ENCODE data around the gene ARL4D. TPM values are rescaled to one million over a fixed set of nuclear protein-coding genes. Genes with fewer than 3 reads are reported as not detected.

ARL4D gene
- total and polyA plus RNA-seq, 9 donors: 10.4 to 16.1 (median 14.3) TPM

Other genes with a start within 250 kb of the ARL4D start
- 46.8 TPM for gene NBR1, start 227.8 kb upstream of the ARL4D start, total RNA-seq
- gene NBR1, start 227.8 kb upstream of the ARL4D start, polyA plus RNA-seq (ENCODE audit: insufficient read depth in 1 of 8, insufficient read length in 8 of 8, low replicate concordance in 1 of 8): 10 to 100 TPM; 47.0 to 64.5 (median 54.1) TPM
- gene TMEM106A, start 187.1 kb upstream of the ARL4D start, total RNA-seq: 7.8 TPM
- gene TMEM106A, start 187.1 kb upstream of the ARL4D start, polyA plus RNA-seq (ENCODE audit: insufficient read depth in 1 of 8, insufficient read length in 8 of 8, low replicate concordance in 1 of 8): 10 to 100 TPM in 1 of 8 donors, 1 to 10 TPM in 7; 5.9 to 10.4 (median 7.8) TPM
- not detected for gene CCDC200, start 170.4 kb upstream of the ARL4D start, total RNA-seq
- 10 to 100 TPM in 2 of 8 donors, 1 to 10 TPM in 6; 3.2 to 13.1 (median 7.3) TPM for gene CCDC200, start 170.4 kb upstream of the ARL4D start, polyA plus RNA-seq (ENCODE audit: insufficient read depth in 1 of 8, insufficient read length in 8 of 8, low replicate concordance in 1 of 8)
- gene RNU2-1, start 165.0 kb upstream of the ARL4D start, total RNA-seq: not detected
- gene RNU2-1, start 165.0 kb upstream of the ARL4D start, polyA plus RNA-seq (ENCODE audit: insufficient read depth in 1 of 8, insufficient read length in 8 of 8, low replicate concordance in 1 of 8): 1 to 10 TPM in 3 of 8 donors, not detected in 5; 1.1 to 2.6 (median 2.5) TPM
- 28.3 TPM for gene DHX8, start 85.0 kb downstream of the ARL4D start, total RNA-seq
- 10 to 100 TPM; 23.1 to 30.9 (median 25.7) TPM for gene DHX8, start 85.0 kb downstream of the ARL4D start, polyA plus RNA-seq (ENCODE audit: insufficient read depth in 1 of 8, insufficient read length in 8 of 8, low replicate concordance in 1 of 8)
- gene ETV4, start 147.3 kb downstream of the ARL4D start, total RNA-seq: 4.0 TPM
- gene ETV4, start 147.3 kb downstream of the ARL4D start, polyA plus RNA-seq (ENCODE audit: insufficient read depth in 1 of 8, insufficient read length in 8 of 8, low replicate concordance in 1 of 8): 10 to 100 TPM in 1 of 8 donors, 1 to 10 TPM in 7; 5.5 to 10.0 (median 6.5) TPM